HFFc6 (cell line): ENCODE results near the gene PACRG. TPM values are rescaled to one million over a fixed set of nuclear protein-coding genes. Genes with fewer than 3 reads are reported as not detected.

ENCODE experiments used
- DNase-seq: peaks from one replicate; pipeline ENCODE4 v3.0.0-alpha.2; 2018
- H3K27ac Mint-ChIP-seq: 2 replicates; pipeline ENCODE4 v1.8.0; 2020; ENCODE audit warnings: mild to moderate bottlenecking, mixed read lengths
- H3K27me3 Mint-ChIP-seq: 2 replicates; pipeline ENCODE4 v1.8.0; 2021; ENCODE audit warnings: mild to moderate bottlenecking, moderate library complexity, mixed read lengths; ENCODE audit not compliant: insufficient read depth
- H3K36me3 Mint-ChIP-seq: 2 replicates; pipeline ENCODE4 v1.8.0; 2021; ENCODE audit warnings: low read depth, mixed read lengths
- H3K4me1 Mint-ChIP-seq: 2 replicates; pipeline ENCODE4 v1.8.0; 2020; ENCODE audit warnings: low read depth, mixed read lengths
- H3K4me3 Mint-ChIP-seq: 2 replicates; pipeline ENCODE4 v1.8.0; 2020; ENCODE audit warnings: mild to moderate bottlenecking, moderate library complexity, mixed read lengths
- H3K9me3 Mint-ChIP-seq: 2 replicates; pipeline ENCODE4 v1.8.0; 2020; ENCODE audit warnings: mild to moderate bottlenecking, mixed read lengths
- total RNA-seq, 6 experiments: library from RNA; stranded (reverse); fragmentation: NEBNext Ultra II Directional; extraction: Animal tissue kit (Norgen Biotek cat#: 25700); gene quantifications; 2 replicates in 1 of 6; 3 replicates in 5 of 6; pipeline ENCODE4 v1.2.3, GENCODE V29; 2021
- TF ChIP-seq, protein P1 (sequence below): fragments of 200-600 bp; sonication (generic); IDR thresholded peaks from 2 replicates; pipeline ENCODE4 v1.5.0; 2021; ENCODE audit warnings: antibody characterized with exemption, mild to moderate bottlenecking

The PACRG gene
- total RNA-seq, 6 experiments from 2014 or later = not detected

DNA sequence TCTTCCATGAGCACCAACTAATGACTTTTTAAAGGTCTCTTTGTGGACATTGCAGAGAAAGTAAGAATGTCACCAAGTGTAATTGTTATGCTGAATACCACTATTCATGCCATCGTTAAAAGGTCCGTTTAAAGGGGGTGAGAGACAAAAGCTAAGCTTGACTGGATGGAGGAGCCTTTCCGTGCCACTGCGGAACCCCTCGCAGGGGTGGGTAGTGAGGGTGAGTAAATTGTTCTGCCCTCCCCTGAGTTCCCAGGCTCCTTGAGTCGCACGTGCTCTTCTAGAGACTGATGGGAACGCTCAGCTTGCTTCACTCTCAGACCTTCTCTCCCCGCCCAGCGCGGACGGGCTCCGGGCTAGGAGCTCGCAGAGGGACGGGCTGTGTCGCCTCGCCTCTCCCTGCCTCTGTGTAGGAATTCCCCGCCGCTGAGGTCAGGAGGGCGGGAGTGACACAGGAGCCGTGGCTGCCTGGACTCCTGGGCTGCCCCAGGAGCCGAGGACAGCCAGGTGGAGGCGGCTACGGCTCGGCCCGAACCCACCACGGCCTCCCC, 371.9 kb downstream of the PACRG start:
- Mint-ChIP-seq H3K4me1 (no peaks in the 10 kb centered on the region), H3K36me3 (no peaks in the 10 kb centered on the region), H3K9me3 (peaks cover 4% of the 10 kb centered on the region; the same call in 1 of the 2 replicates), H3K4me3 (no peak overlapping the region), H3K27ac (no peak overlapping the region), H3K27me3 (no peaks in the 10 kb centered on the region)
- no peak for DNase-seq
- TF ChIP-seq, protein P1, sequence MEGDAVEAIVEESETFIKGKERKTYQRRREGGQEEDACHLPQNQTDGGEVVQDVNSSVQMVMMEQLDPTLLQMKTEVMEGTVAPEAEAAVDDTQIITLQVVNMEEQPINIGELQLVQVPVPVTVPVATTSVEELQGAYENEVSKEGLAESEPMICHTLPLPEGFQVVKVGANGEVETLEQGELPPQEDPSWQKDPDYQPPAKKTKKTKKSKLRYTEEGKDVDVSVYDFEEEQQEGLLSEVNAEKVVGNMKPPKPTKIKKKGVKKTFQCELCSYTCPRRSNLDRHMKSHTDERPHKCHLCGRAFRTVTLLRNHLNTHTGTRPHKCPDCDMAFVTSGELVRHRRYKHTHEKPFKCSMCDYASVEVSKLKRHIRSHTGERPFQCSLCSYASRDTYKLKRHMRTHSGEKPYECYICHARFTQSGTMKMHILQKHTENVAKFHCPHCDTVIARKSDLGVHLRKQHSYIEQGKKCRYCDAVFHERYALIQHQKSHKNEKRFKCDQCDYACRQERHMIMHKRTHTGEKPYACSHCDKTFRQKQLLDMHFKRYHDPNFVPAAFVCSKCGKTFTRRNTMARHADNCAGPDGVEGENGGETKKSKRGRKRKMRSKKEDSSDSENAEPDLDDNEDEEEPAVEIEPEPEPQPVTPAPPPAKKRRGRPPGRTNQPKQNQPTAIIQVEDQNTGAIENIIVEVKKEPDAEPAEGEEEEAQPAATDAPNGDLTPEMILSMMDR = no peak

- H3K4me3 Mint-ChIP-seq = no peak overlapping the region
- H3K36me3 Mint-ChIP-seq = no peaks in the 10 kb centered on the region
- no peak for DNase-seq
- H3K4me1 Mint-ChIP-seq = no peaks in the 10 kb centered on the region
- H3K27me3 Mint-ChIP-seq = no peaks in the 10 kb centered on the region
- H3K27ac Mint-ChIP-seq = no peak overlapping the region
- TF ChIP-seq, protein P1 = no peak
- H3K9me3 Mint-ChIP-seq = peaks cover 4% of the 10 kb centered on the region; the same call in 1 of the 2 replicates
Measured at GRCh38 chr6:163100259-163100658, 372.5 kb downstream of the PACRG start.

GRCh38 chr6:163113358-163113962, 385.7 kb downstream of the PACRG start:
- 0 out of 2 replicates have a peak, but pooled peaks cover 8% of the 10 kb centered on the region for H3K36me3 Mint-ChIP-seq
- peaks cover 36% of the 10 kb centered on the region for H3K9me3 Mint-ChIP-seq
- no peak overlapping the region for H3K4me3 Mint-ChIP-seq
- H3K4me1 Mint-ChIP-seq = no peaks in the 10 kb centered on the region
- peaks cover 2% of the 10 kb centered on the region; the same call in 1 of the 2 replicates for H3K27me3 Mint-ChIP-seq
- no peak for DNase-seq
- TF ChIP-seq, protein P1 = no peak
- H3K27ac Mint-ChIP-seq = no peak overlapping the region

DNA sequence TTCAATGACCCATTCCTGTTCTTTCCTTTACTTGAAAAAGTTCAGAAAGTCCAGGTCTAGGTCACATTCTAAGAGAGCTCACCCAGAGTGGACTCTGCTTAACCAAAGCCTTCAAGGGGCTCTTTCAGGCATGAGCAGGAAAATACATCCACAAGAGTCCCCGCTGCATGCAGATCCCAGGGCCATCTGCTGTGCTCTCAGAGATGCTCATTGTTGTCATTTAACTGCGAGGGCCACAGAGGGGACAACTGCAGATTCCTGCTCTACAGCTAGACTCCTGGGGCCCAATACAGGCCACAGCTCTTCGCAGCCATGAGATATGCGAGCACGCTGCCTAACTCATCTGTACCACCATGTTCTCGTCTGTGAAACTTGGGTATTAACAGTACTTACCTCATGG, 391.2 kb downstream of the PACRG start:
- TF ChIP-seq, protein P1 = no peak
- H3K4me3 Mint-ChIP-seq = no peak overlapping the region
- no peak overlapping the region for H3K27ac Mint-ChIP-seq
- no peaks in the 10 kb centered on the region for H3K36me3 Mint-ChIP-seq
- peaks cover 1% of the 10 kb centered on the region; the same call in 1 of the 2 replicates for H3K27me3 Mint-ChIP-seq
- H3K9me3 Mint-ChIP-seq = peaks cover 23% of the 10 kb centered on the region
- DNase-seq = no peak
- no peaks in the 10 kb centered on the region for H3K4me1 Mint-ChIP-seq

DNA sequence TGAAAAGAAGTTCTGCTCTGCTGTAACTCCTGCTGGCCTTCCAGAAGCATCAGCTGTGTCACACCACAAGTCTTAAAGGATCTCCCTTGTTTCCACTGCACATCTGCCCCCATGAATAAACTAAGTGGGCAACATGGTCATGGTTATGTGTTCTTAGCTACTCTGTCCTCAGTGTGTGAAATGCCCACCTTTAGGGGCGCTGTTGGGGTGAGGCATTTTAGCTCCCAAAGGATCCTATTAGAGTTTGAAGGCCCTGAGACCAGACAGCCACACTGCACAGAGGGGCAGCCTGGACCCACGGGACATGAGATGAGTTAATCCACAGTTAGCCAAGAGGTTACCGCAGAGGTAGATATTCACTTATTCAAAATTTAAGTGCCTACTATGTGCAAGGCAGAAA, 392.4 kb downstream of the PACRG start:
- Mint-ChIP-seq H3K4me1 (no peaks in the 10 kb centered on the region), H3K27me3 (peaks cover 1% of the 10 kb centered on the region; the same call in 1 of the 2 replicates), H3K9me3 (peaks cover 17% of the 10 kb centered on the region), H3K27ac (no peak overlapping the region), H3K36me3 (no peaks in the 10 kb centered on the region), H3K4me3 (no peak overlapping the region)
- TF ChIP-seq, protein P1 = no peak
- DNase-seq = no peak
